Measurements from ENCODE around the gene SH2D4B.
"Not testable (repeated sequence)": the region's sequence is repeated elsewhere in the genome, so short reads cannot be mapped to it uniquely, and the experiment has no call there.

Gene SH2D4B

DNA sequence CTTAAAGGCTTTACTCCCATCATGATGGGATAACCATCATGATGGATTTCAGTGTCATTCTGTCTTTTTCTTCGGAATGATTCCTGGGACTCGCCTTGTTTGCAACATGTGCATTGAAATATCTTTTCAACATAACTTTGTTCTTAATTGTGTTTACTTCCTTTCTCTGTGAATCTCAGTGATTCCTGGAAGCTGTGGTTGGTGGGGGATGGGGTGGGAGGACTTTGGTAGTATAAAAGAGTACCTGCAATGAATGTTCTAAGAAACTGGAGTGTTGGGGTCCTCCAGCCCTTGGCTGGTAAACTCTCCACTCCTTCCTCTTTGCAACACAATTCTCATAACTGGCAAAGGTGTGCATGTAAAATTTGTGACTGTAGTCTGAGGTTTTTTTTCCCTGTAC, 11.5 kb upstream of the SH2D4B start:
- no peak for DNase-seq

DNA sequence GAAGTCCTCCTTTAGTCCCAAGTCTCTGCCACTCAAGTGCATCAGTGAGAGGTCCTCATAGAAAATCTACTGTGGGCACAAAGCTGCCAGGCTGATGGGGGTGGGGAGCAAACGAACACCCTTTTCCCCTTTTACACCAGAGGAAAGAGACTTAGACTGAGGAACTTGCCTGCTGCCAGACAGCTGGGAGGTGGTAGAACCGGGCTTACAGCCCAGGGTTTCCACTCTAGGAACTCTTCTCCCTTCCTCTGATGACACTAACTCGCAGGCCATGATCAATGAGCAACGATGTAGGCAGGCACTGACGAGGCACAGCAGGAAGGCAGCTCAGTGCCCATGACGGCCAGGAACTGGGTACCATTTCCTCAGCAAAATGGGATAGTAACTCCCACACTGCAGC, 11.0 kb upstream of the SH2D4B start:
- no peak for DNase-seq

GRCh38 chr10:80528185-80528700, 9.5 kb upstream of the SH2D4B start:
- DNase-seq: no peak

DNA sequence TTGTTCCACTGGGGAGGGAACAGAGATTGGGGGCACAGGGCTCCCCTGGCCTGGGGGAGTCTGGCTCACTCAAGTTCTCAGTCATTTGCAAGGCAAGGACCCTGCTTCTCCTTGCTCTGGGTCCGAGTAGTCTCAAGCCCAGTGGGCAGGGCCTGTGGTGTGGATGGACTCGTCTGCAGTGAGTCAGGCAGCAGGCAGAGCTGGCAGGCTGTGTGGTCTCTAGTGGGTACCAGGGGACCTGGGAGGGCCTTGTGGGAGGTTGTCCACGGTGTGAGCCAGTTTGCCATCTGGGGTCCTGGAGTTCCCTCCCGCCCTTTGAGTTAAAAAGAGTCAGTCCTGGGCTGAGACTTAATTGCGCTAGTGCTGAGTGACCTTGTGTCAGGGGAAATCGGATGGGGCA, 8.8 kb upstream of the SH2D4B start:
- DNase-seq: no peak

DNA sequence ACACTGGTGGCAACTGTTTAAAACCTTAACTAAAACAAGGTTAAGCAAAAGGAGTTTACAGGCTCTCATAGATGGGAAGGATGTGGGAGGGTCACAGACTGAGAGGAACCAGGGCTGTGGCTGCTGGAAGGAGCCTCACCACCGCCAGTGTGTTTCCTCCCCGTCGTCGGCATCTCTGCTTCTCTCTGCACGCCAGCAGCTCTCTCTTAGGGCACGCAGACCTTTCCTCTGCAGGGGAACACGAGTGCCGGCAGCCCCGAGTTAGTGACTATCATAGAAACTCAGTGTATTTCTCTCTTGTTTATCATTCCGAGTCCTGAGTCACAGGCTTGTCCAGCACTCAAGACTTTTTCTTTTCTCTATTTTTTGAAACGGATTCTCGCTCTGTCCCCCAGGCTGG, 8.1 kb upstream of the SH2D4B start:
- no peak for DNase-seq

- no peak for DNase-seq
Measured at GRCh38 chr10:80530251-80530650, 7.5 kb upstream of the SH2D4B start.

DNA sequence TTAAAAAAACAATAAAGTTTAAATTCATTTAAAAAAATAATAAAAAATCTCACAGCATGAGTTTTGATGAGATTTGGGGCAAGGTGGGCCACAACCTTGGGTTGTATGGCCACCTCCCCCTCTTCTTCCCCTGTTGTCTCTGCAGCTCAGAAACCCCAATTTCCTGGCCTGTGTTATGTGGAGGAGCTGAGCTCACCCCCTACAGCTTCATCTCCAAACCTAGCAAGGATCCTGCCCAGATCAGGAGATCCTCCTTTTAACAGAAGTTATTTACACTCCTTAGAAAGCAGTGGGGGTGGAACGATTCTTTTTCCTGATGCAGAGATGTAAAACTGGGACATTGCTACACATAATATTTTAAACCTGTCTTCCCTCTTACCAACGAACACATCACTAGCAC, 6.9 kb upstream of the SH2D4B start:
- DNase-seq: no peak

- DNase-seq: no peak
Measured at GRCh38 chr10:80532571-80532970, 5.1 kb upstream of the SH2D4B start.

GRCh38 chr10:80534059-80534458, 3.6 kb upstream of the SH2D4B start:
- DNase-seq: not testable (repeated sequence)

GRCh38 chr10:80534646-80535045, 3.1 kb upstream of the SH2D4B start:
- DNase-seq: not testable (repeated sequence)

GRCh38 chr10:80535671-80536360, 1.9 kb upstream of the SH2D4B start:
- DNase-seq: peak; percentile 83

GRCh38 chr10:80536361-80536835, 1.3 kb upstream of the SH2D4B start:
- no peak for DNase-seq

DNA sequence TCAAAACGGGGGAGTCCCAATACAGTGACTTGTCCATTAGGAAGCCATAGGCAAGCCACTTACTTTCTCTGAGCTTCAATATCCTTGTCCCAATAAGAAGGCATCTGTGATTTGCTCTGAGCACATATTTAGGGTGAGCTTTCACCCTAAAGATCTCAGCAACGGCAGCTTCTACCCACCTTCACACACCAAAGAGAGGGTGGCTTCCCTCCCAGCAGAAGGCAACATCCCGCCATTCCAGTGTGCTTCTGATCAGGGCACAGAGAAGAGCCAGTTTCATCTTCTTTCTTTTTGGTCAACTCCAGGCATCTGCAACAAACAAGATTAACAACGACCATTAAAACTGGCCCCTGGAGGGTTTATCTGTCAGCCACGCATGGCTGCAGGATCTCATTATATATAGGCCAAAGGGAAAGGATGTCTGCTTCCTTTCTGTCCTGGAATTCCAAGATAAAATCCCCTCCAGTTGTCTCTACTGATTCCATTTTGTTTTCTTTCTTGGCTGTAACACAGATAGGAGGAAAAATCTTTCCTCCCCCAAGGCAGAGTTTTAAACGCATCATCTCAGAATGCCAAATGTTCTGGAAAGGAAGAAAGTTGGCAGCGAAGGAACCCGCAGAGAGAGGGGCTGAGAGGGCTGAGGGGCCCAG, 491 bp upstream of the SH2D4B start:
- no peak for DNase-seq

GRCh38 chr10:80538481-80539185, 931 bp downstream of the SH2D4B start:
- no peak for DNase-seq

- DNase-seq: no peak
Measured at GRCh38 chr10:80539421-80540031, 1.8 kb downstream of the SH2D4B start.

DNA sequence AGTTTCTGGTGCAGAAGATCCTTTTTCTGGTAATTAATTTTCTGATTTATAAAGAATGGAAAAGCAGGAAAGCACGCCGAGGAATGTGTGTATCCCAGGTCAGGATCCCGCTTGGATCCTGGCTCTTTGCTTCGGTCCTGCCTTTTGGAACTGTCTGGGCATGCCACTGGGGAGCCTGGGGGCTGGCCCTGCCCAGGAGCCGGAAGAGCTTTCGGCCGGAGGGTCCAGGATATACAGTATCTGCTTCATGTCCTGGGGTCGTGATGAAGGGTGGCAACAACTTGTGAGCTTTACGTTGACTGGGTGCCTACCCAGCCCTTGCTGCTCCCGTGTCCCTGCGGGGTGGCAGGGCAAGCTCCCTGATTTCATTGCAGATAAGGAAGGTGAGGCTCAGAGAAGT, 2.4 kb downstream of the SH2D4B start:
- no peak for DNase-seq

- DNase-seq: no peak
Measured at GRCh38 chr10:80540618-80540980, 2.9 kb downstream of the SH2D4B start.

DNA sequence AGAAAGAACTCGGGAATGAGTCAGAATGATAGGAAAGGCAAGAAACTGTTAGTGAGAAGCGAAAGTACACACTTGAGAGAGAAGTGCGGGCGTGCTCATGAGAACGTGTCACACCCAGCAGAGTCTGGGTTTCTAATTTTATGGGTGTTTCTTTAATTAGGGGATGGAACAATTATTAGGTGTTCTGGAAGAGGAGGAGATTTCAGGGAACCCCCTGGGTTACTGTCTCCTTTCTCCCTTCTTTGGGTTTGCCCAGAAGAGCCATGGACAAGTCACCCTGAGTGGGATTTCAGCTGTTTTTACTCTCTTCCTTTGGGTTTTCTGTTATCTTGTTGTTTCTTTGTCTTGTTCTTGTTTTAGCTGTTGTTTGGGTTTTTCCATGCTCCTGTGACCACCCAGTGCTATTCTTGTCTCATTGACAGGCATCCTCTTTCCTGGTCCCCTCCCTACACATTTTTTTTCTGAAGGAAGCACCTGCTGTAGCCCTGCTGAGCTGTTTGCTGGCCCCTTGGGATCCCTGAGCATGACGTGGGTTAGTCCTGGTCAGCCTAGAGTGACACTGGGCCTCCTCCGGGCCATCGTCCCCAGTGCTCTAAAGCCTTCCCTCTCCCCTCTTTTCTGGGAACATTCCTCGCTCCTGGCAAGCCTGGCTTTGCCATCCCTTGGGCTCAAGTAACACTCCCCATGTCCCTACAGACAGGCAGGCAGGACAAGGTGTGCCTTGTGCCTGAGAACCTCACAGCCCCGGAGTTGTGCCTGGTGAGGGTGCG, 3.5 kb downstream of the SH2D4B start:
- no peak for DNase-seq

DNA sequence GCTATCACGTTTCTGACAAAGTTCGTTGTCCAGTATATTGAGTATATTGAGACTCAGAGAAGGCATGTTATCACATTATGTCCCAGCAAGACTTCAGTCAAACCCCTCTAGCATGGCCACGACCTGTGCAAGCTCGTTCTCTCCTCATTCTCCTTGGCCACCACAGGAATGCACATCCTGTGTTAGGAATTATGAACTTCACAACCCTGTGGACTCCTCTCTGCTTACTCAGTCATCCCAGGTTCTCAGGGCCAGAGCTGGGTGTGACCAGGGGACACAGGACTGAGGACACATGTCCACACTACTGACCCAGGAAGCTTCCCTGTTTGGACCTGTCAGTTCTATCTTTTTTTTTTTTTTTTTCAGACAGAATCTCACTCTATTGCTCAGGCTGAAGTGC, 4.4 kb downstream of the SH2D4B start:
- no peak for DNase-seq

DNA sequence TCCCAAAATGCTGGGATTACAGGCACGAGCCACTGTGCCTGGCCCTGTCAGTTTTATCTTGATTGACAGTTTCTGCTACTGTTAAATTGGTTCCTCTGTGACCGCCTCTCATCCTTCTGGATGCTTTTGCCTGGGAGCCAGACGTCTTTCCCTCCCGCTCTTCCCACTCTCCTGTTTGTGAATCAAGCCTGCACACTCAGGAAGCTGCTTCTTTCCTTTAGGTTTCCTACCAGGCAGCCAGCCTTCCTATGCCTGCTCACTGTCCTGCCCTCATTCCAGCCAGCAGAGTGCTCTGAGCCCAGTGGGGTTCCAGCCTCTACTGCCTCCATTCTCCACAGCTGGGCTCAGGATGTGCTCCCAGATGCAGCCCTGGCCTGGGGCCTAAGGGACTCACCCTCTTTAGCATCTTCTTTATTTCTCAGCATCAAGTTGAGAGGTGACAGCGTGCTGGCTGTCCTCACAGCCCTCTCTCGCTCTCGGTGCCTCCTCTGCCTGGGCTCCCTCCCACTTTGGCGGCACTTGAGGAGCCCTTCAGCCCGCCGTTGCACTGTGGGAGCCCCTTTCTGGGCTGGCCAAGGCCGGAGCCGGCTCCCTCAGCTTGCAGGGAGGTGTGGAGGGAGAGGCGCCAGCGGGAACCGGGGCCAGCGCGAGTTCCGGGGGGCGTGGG, 5.1 kb downstream of the SH2D4B start:
- DNase-seq: no peak

GRCh38 chr10:80543319-80543672, 5.6 kb downstream of the SH2D4B start:
- not testable (repeated sequence) for DNase-seq

GRCh38 chr10:80544316-80544953, 6.7 kb downstream of the SH2D4B start:
- DNase-seq: no peak

Data from NCI-H1436 (cell line).